ENCODE results near the gene STK26. TPM values are rescaled to one million over a fixed set of nuclear protein-coding genes. Genes with fewer than 3 reads are reported as not detected.

Gene STK26
- total and polyA plus RNA-seq, 2 experiments from 2014 or later = 65.2 to 110 TPM

GRCh38 chrX:132120913-132121312 lies 97.8 kb downstream of the STK26 start (continued):
- TF ChIP-seq ZNF462 (CRISPR knock-in tag; IDR thresholded peaks at IDR 0.05) (no peak), EZH2 (IDR thresholded peaks at IDR 0.05; ENCODE audit: low read depth, unreplicated experiment) (no peak)

Other genes starting within 250 kb of the STK26 start
- gene FRMD7, start 104.7 kb downstream of the STK26 start, total RNA-seq (2014; rRNA removed; shearing (Covaris generic)) = not detected in 2 replicates
- not detected in 2 replicates for gene FRMD7, start 104.7 kb downstream of the STK26 start, polyA plus RNA-seq (2016; fragmentation: Nextera tagmentation; extraction: Ambion mirVana)
- gene RAP2C, start 196.1 kb downstream of the STK26 start, total RNA-seq (2014; rRNA removed; shearing (Covaris generic)) = 22.7 and 25.0 TPM in 2 replicates
- 14.5 and 16.0 TPM in 2 replicates for gene RAP2C, start 196.1 kb downstream of the STK26 start, polyA plus RNA-seq (2016; fragmentation: Nextera tagmentation; extraction: Ambion mirVana)

Data from GM23338 (cell line).